ENCODE measurements around the gene NUP155.
"Not testable (repeated sequence)": the region's sequence is repeated elsewhere in the genome, so short reads cannot be mapped to it uniquely, and the experiment has no call there.

NUP155 gene

GRCh38 chr5:37370864-37371726 is at the start of gene NUP155:
Gene NUP155 (minus strand): TSS chr5:37371106. CDS start chr5:37370977, 129 bp downstream.
- H3K4me3 ChIP-seq (ENCODE audit: low read depth, low read length): peak within 1 kb of the TSS; percentile 100

- no peak overlapping the region for H3K4me3 ChIP-seq (ENCODE audit: low read depth, low read length)
Observed at GRCh38 chr5:37417347-37417746, 46.4 kb upstream of the NUP155 start.

- H3K4me3 ChIP-seq (ENCODE audit: low read depth, low read length): not testable (repeated sequence)
Observed at GRCh38 chr5:37415456-37415855, 44.5 kb upstream of the NUP155 start.

- H3K4me3 ChIP-seq (ENCODE audit: low read depth, low read length): no peak overlapping the region
Observed at GRCh38 chr5:37412515-37412914, 41.6 kb upstream of the NUP155 start.

GRCh38 chr5:37400501-37400900 is 29.6 kb upstream of the NUP155 start:
- no peak overlapping the region for H3K4me3 ChIP-seq (ENCODE audit: low read depth, low read length)

- no peak overlapping the region for H3K4me3 ChIP-seq (ENCODE audit: low read depth, low read length)
Observed at GRCh38 chr5:37396352-37396751, 25.4 kb upstream of the NUP155 start.

- no peak overlapping the region for H3K4me3 ChIP-seq (ENCODE audit: low read depth, low read length)
Observed at GRCh38 chr5:37391591-37391990, 20.7 kb upstream of the NUP155 start.

GRCh38 chr5:37379100-37379628 is 8.3 kb upstream of the NUP155 start, which contains the start of gene WDR70:
Gene WDR70 (plus strand): TSS chr5:37379318. CDS start chr5:37379368, 50 bp downstream.
- peak within 1 kb of the TSS; percentile 77 for H3K4me3 ChIP-seq (ENCODE audit: low read depth, low read length)

- H3K4me3 ChIP-seq (ENCODE audit: low read depth, low read length): not testable (repeated sequence)
Observed at GRCh38 chr5:37378066-37378465, 7.2 kb upstream of the NUP155 start.

GRCh38 chr5:37375091-37375490 is 4.2 kb upstream of the NUP155 start:
- H3K4me3 ChIP-seq (ENCODE audit: low read depth, low read length): no peak overlapping the region

- H3K4me3 ChIP-seq (ENCODE audit: low read depth, low read length): peak overlapping the region; percentile 100
Observed at GRCh38 chr5:37370550-37370863, 399 bp downstream of the NUP155 start.

- H3K4me3 ChIP-seq (ENCODE audit: low read depth, low read length): no peak overlapping the region
Observed at GRCh38 chr5:37355161-37355560, 15.7 kb downstream of the NUP155 start.

- not testable (repeated sequence) for H3K4me3 ChIP-seq (ENCODE audit: low read depth, low read length)
Observed at GRCh38 chr5:37342741-37343140, 28.2 kb downstream of the NUP155 start.

- not testable (repeated sequence) for H3K4me3 ChIP-seq (ENCODE audit: low read depth, low read length)
Observed at GRCh38 chr5:37334754-37335153, 36.2 kb downstream of the NUP155 start.

- H3K4me3 ChIP-seq (ENCODE audit: low read depth, low read length): no peak overlapping the region
Observed at GRCh38 chr5:37326536-37326935, 44.4 kb downstream of the NUP155 start.

- H3K4me3 ChIP-seq (ENCODE audit: low read depth, low read length): no peak overlapping the region
Observed at GRCh38 chr5:37323607-37324006, 47.3 kb downstream of the NUP155 start.

GRCh38 chr5:37319037-37319782 is 51.7 kb downstream of the NUP155 start:
- no peak overlapping the region for H3K4me3 ChIP-seq (ENCODE audit: low read depth, low read length)

- H3K4me3 ChIP-seq (ENCODE audit: low read depth, low read length): no peak overlapping the region
Observed at GRCh38 chr5:37316027-37316426, 54.9 kb downstream of the NUP155 start.

- H3K4me3 ChIP-seq (ENCODE audit: low read depth, low read length): no peak overlapping the region
Observed at GRCh38 chr5:37310360-37310759, 60.5 kb downstream of the NUP155 start.

- H3K4me3 ChIP-seq (ENCODE audit: low read depth, low read length): no peak overlapping the region
Observed at GRCh38 chr5:37308793-37309192, 62.1 kb downstream of the NUP155 start.

GRCh38 chr5:37304888-37305287 is 66.0 kb downstream of the NUP155 start:
- no peak overlapping the region for H3K4me3 ChIP-seq (ENCODE audit: low read depth, low read length)

GRCh38 chr5:37296313-37296712 is 74.6 kb downstream of the NUP155 start:
- not testable (repeated sequence) for H3K4me3 ChIP-seq (ENCODE audit: low read depth, low read length)
